Heart right ventricle (tissue), 16 donors: ENCODE data around the gene ALAS2. TPM values are rescaled to one million over a fixed set of nuclear protein-coding genes. Genes with fewer than 3 reads are reported as not detected.
"Not testable (repeated sequence)": the region's sequence is repeated elsewhere in the genome, so short reads cannot be mapped to it uniquely, and the experiment has no call there.

Experiments
- ATAC-seq, 8 donors: fragments of 200-7000 bp; cut with Tn5 transposase; one replicate each; pipeline ENCODE4 v1.9.1; 2020; ENCODE audit warnings: mild to moderate bottlenecking in 8 of 8, moderate library complexity in 8 of 8, moderate number of reproducible peaks in 1 of 8
- DNase-seq, 2 donors: peaks; one replicate each; pipeline ENCODE4 v3.0.0-alpha.2; 2020
- H3K27ac ChIP-seq, 10 donors: fragments of 200-600 bp; sonication (generic) in 2 of 10; one replicate each; pipeline versions ENCODE4 v1.5.0 to v1.8.0; 2020 to 2022; ENCODE audit warnings: mild to moderate bottlenecking in 3 of 10
- H3K27me3 ChIP-seq, 7 donors: fragments of 200-600 bp; one replicate each; pipeline ENCODE4 v1.8.0; 2021 to 2022; ENCODE audit warnings: mild to moderate bottlenecking in 2 of 7
- H3K36me3 ChIP-seq, 9 donors: fragments of 200-600 bp; sonication (generic) in 1 of 9; one replicate each; pipeline versions ENCODE4 v1.5.0 to v1.8.0; 2020 to 2022; ENCODE audit warnings: mild to moderate bottlenecking in 2 of 9
- H3K4me1 ChIP-seq, 9 donors: fragments of 200-600 bp; sonication (generic) in 1 of 9; one replicate each; pipeline versions ENCODE4 v1.5.0 to v1.8.0; 2020 to 2022; ENCODE audit warnings: mild to moderate bottlenecking in 4 of 9
- H3K4me3 ChIP-seq, 10 donors: fragments of 200-600 bp; sonication (generic) in 2 of 10; one replicate each; pipeline versions ENCODE4 v1.5.0 to v1.8.0; 2020 to 2022; ENCODE audit warnings: mild to moderate bottlenecking in 7 of 10, moderate library complexity in 2 of 10
- H3K9me3 ChIP-seq, 11 donors: fragments of 200-600 bp in 10 of 11; sonication (generic) in 2 of 11; one replicate each; pipeline versions ENCODE4 v1.5.0 to v1.8.0; 2013 to 2022; ENCODE audit warnings: mild to moderate bottlenecking in 2 of 11, control low read depth in 1 of 11, moderate library complexity in 1 of 11
- CTCF ChIP-seq, 9 donors: fragments of 200-600 bp; sonication (generic) in 2 of 9; IDR thresholded peaks; one replicate each; pipeline versions ENCODE4 v1.5.0 to v1.8.0; 2021 to 2022; ENCODE audit warnings: antibody characterized with exemption in 9 of 9, mild to moderate bottlenecking in 5 of 9, moderate library complexity in 1 of 9
- WGBS, 2 donors: extraction: QIAGEN DNeasy Blood & Tissue Kit; methylation state at CpG; one replicate each; pipeline ENCODE4 v1.1.7; 2013; ENCODE audit warnings: inconsistent platforms in 1 of 2; 5-methylcytosine and 5-hydroxymethylcytosine counted together
- intact Hi-C, 10 donors: fragments of 100-400 bp; cut with DNase I; formaldehyde crosslinking; loops; one replicate each; pipeline versions ENCODE4 v1.11.1 to v1.14.2; 2022
- long read RNA-seq, 3 donors: library from polyadenylated mRNA; unstranded; transcript quantifications; one replicate each; pipeline ENCODE4 v2.0.0, GENCODE V29; 2020 to 2021
- polyA plus RNA-seq, 2 donors: library from polyadenylated mRNA; stranded (reverse); fragments of 200-250 nt; gene quantifications; one replicate each; pipeline ENCODE4 v1.2.3, GENCODE V29; 2013
- total RNA-seq, 10 donors: library from RNA; stranded (reverse); fragmentation: NEBNext Ultra II Directional in 3 of 10; extraction: Animal tissue kit (Norgen Biotek cat#: 25700) in 3 of 10; gene quantifications; one replicate each; pipeline versions ENCODE4 v1.2.1 to v1.2.4, GENCODE V29; 2021 to 2023
- donor health status: Arrhythmogenic right ventricular cardiomyopathy.
- donor health status: ischemic (EF 13 %, LVEDD 7.1; RV severe dilation, severe dysfunction).
- donor health status: healthy with polysubstance abuse.
- donor health status: DM: no; HTN: yes; CAD: no.
- donor health status: DM: no; HTN: no; CAD: no.
- donor health status: ischemic (EF 25% LVEDD 6.9; RV normal size, moderate dysfunction).
- donor health status: ischemic (EF 25% LVEDD 5.7; RV mildly dilated, moderate dysfunction).
- donor health status: healthy.
- donor health status: DM: yes; HTN: yes; CAD: no.
- donor health status: Ischemic cardiomyopathy.
- donor health status: ischemic (EF 35%, LVEDD 5.7; RV mildly dilated, moderate dysfunction).
- donor health status: nonischemic (EF 11% LVEDD 7.7; RV severe dilation, severe dysfunction).
- donor health status: DM: yes; HTN: yes; CAD: no.
- donor health status: PGD.
- donor health status: ischemic (EF 29% LVEDD 5.4; RV normal size, mild dysfunction).
- donor health status: nonischemic (EF 23%, LVEDD 6.1; RV moderate dilation, normal function).

ALAS2 gene
- total RNA-seq (1 to 10 TPM in 8 of 10 donors, under 1 TPM in 2; 0.61 to 3.8 (median 1.5) TPM), polyA plus RNA-seq (under 1 TPM in 1 of 2 donors, not detected in 1; 0.04 TPM)
- long read RNA-seq, donor 1, result 0 reads
- long read RNA-seq, donor 2, partial matches to known transcripts, result 0 of 1 reads
- long read RNA-seq, donor 2, other reads (novel, unspliced or antisense), result 0 of 1 reads
- long read RNA-seq, donor 3, result 0 reads

DNA sequence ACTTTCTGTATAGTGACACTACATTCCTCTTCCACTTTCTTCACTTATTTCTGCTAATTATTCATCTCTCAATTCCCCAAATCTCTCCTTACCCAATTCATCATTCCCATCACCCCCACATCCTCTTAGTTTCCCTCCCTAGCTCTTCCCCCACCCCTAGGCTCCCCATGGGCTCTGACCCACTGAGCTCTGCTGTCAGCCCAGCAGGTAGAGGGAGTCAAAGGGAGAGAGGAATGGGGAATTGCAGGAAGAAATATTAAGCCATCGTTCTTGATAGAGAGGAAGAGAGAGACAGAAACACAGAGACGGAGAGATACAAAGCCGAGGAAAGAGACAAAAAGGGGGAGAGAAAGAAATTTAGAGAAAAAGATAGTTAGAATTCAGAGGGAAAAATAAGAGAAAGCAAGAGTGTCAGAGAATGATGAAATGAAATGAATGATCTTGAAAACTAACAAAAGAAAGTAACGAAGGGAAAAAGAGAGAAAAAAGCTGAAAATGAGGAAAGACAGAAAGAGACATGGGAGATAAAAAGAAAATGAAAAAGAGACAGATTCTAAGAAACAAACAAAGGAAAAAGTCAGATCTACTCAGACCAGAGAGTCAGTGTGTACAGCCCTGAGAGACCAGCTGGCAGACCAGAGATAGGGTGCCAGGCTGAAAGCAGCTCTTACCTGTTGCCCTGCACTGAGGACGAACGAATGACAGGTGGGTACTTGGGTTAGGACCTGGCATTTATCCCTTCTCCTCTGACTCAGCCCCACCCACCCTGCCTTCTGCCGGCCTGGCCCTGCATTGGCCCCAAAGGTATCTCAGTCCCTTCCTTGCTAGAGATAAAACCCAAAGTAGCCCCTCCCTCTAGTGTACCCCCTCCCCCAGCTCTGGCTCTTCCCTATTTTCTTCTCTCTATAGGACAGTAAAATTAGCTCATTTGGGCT is at the start of gene ALAS2:
Gene ALAS2, minus strand, starts transcription at position 707 of the 935 bp plus-strand sequence. CDS start 4,977 bp downstream, outside the sequence.
- ATAC-seq, result no peak
- 76 to 77% methylated on average over 7 of the region's 7 CpGs for WGBS, 2 donors

GRCh38 chrX:55074851-55075467 is 44.2 kb upstream of the ALAS2 start, which contains the start of gene PAGE2B:
TSS of gene PAGE2B (plus strand) at chrX:55075030. CDS start at chrX:55076042, 1,012 bp downstream.
- intact Hi-C loops, result no loop called here
- no peak for TF ChIP-seq CTCF (IDR thresholded peaks at IDR 0.05)
- WGBS, 2 donors, result 94% methylated on average over 35 to 36 of the region's 36 CpGs

More for the DNA sequence above, at the start of gene ALAS2:
- no peak within 1 kb of the TSS for H3K27ac ChIP-seq
- H3K36me3 ChIP-seq, result no peaks in the 10 kb centered on the region
- no peak for TF ChIP-seq CTCF (IDR thresholded peaks at IDR 0.05)
- intact Hi-C loops, result no loop called here
- DNase-seq, result no peak
- peaks cover 0 to 24% (median 0%) of the 10 kb centered on the region in 7 donors for H3K27me3 ChIP-seq
- no peak within 1 kb of the TSS for H3K4me3 ChIP-seq
- no peaks in the 10 kb centered on the region for H3K9me3 ChIP-seq
- H3K4me1 ChIP-seq, result no peaks in the 10 kb centered on the region

GRCh38 chrX:55072286-55072685 is 41.5 kb upstream of the ALAS2 start:
- no peak for ATAC-seq

More at GRCh38 chrX:55074851-55075467, 44.2 kb upstream of the ALAS2 start, which contains the start of gene PAGE2B:
- ATAC-seq (no peak), DNase-seq (no peak)
- H3K9me3 ChIP-seq, result no peaks in the 10 kb centered on the region
- no peaks in the 10 kb centered on the region for H3K27me3 ChIP-seq
- H3K4me3 ChIP-seq, result no peak within 1 kb of the TSS
- H3K27ac ChIP-seq, result no peak within 1 kb of the TSS
- H3K4me1 ChIP-seq, result no peaks in the 10 kb centered on the region
- no peaks in the 10 kb centered on the region for H3K36me3 ChIP-seq

DNA sequence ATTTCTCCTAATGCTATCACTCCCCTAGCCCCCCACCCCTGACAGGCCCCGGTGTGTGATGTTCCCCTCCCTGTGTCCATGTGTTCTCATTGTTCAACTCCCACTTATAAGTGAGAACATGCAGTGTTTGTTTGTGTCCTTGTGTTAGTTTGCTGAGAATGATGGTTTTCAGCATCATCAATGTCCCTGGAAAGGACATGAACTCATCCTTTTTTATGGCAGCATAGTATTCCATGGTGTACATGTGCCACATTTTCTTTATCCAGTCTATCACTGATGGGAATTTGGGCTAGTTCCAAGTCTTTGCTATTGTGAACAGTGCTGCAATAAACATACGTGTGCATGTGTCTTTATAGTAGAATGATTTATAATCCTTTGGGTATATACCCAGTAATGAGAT is 36.4 kb upstream of the ALAS2 start:
- peaks cover 0 to 25% (median 0%) of the 10 kb centered on the region in 7 donors for H3K27me3 ChIP-seq
- WGBS, 2 donors, result 81 to 82% methylated on average over 2 of the region's 2 CpGs
- H3K36me3 ChIP-seq, H3K4me1 ChIP-seq, ATAC-seq, H3K4me3 ChIP-seq, H3K27ac ChIP-seq, intact Hi-C loops, DNase-seq: not testable (repeated sequence)
- peaks cover 0 to 11% (median 0%) of the 10 kb centered on the region in 11 donors for H3K9me3 ChIP-seq

More at GRCh38 chrX:55072286-55072685, 41.5 kb upstream of the ALAS2 start:
- 84 to 92% methylated on average over 3 of the region's 3 CpGs for WGBS, 2 donors
- intact Hi-C loops, result no loop called here
- H3K4me3 ChIP-seq, result no peak overlapping the region
- peaks cover 0 to 10% (median 0%) of the 10 kb centered on the region in 11 donors for H3K9me3 ChIP-seq
- H3K27me3 ChIP-seq, result peaks cover 0 to 6% (median 0%) of the 10 kb centered on the region in 7 donors
- no peak overlapping the region for H3K27ac ChIP-seq
- no peak for DNase-seq
- TF ChIP-seq CTCF (IDR thresholded peaks at IDR 0.05), result no peak
- no peaks in the 10 kb centered on the region for H3K36me3 ChIP-seq
- no peaks in the 10 kb centered on the region for H3K4me1 ChIP-seq
